NCI-H1930 (cell line): ENCODE measurements around the gene DMD.

Source experiments
- DNase-seq, 2 experiments: peaks; one replicate each; lab custom pipeline; 2025; lab: John Stamatoyannopoulos, UW

Gene DMD

DNA sequence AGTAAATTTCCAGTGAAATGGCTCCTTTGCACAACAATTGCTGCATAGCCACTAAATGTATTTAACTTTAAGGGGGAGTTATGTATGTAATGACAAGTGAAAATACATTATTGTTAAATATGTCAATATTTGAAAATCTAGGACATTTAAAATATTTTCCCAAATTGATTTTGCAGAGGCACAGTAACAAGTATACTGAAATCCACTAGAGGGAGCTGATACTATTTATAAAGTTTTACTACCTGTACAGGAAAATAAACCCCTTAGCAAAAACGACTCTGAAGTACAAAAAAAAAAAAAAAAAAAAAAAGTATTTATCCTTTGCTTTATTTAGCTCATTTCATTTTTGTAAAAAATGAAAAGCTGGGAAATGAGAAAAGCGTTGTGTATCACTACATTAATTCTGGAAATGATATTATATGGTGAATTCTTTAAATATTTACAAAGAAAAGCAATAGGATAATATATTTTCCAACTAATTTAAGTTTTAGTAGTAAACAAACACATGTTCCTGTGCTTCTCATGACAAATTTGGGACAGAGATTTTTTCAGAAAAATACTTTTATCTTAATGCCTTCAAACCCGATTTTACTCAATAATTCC, 727.7 kb downstream of the DMD start:
- DNase-seq, result peak in 1 of 2 experiments; percentile 1

- DNase-seq, result no peak
These were observed 731.3 kb downstream of the DMD start for GRCh38 chrX:32480019-32480418.

GRCh38 chrX:32472364-32472763, 739.0 kb downstream of the DMD start:
- DNase-seq, result no peak

GRCh38 chrX:32455704-32456103, 755.6 kb downstream of the DMD start:
- no peak for DNase-seq

GRCh38 chrX:32451954-32452695, 759.2 kb downstream of the DMD start:
- DNase-seq, result no peak

GRCh38 chrX:32448945-32449344, 762.4 kb downstream of the DMD start:
- DNase-seq, result no peak

GRCh38 chrX:32448320-32448719, 763.0 kb downstream of the DMD start:
- DNase-seq, result no peak

DNA sequence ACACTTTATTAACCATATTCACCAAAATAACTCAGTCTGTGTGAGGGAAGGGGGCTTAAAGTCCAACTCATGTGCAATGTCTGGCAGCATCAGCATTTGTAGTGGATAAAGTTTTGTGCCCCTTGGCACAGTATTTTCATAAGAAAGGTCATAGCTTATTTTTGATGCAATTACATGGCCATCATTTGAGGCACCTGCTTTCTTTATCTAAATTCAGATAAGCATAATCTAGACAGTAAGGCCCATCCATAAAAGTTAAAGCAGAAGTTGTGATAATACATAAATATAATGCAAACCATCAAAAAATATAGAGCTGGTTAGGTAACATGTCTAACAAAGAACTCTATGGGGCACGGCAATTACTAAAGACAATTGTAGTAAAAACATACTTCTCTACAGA, 763.7 kb downstream of the DMD start:
- DNase-seq, result no peak

DNA sequence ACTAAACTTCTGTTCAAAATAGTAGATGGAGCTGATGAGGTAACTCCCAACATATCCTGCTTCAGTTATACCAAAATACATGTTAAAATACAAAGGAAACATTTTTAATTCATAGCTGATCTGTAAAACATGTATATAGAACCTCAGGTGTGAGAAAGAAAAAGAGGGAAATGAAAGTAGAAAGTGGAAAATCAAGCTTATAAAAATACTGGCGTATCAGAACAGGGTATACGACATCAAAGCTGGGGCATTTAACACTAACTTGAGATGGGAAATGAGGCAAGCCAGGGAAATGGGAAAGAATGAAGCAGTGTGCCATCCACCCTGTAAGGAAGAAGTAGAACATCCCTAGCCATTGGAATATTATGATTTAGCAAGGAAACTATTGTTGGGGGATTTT, 767.5 kb downstream of the DMD start:
- DNase-seq, result no peak

- DNase-seq, result no peak
These were observed 790.1 kb downstream of the DMD start for GRCh38 chrX:32421266-32421665.

DNA sequence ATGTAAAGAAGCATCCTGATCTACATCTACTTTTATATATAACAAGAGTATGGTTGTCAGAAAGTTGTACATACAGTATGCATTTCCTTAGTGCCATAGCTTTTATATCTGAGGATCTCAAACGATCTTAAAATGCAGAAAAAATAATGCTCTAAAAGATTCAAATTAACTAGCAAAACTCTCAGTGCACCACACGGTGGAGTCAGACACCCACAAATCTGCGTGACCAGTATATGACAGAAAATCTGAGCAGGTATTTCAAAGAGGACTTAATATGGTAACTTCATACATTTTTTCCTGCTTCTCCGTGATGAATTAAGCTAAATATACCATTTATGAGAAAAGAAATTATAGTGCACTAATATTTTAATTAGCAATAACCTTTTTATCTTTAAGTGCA, 803.0 kb downstream of the DMD start:
- DNase-seq, result no peak

GRCh38 chrX:32397562-32398216, 813.7 kb downstream of the DMD start:
- no peak for DNase-seq

DNA sequence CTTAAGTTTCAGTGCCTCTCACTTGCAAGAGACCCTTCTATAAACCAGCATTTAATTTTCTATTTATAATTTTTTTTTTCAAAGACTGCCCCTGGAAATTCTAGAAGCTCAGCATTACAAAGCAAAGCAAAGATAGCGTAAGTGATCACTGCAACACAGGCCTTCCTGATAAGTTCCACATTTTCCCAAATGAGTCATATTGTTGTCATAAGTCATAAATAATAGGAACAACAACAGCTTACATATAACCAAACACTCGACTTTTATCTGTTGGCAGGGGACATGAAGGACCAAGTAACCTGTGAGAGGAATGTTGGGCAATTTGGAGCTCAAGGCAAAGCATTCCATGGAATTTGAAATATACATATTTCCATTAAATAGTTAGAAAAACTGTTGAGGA, 815.5 kb downstream of the DMD start:
- DNase-seq, result no peak

GRCh38 chrX:32392655-32393054, 818.7 kb downstream of the DMD start:
- DNase-seq, result no peak

DNA sequence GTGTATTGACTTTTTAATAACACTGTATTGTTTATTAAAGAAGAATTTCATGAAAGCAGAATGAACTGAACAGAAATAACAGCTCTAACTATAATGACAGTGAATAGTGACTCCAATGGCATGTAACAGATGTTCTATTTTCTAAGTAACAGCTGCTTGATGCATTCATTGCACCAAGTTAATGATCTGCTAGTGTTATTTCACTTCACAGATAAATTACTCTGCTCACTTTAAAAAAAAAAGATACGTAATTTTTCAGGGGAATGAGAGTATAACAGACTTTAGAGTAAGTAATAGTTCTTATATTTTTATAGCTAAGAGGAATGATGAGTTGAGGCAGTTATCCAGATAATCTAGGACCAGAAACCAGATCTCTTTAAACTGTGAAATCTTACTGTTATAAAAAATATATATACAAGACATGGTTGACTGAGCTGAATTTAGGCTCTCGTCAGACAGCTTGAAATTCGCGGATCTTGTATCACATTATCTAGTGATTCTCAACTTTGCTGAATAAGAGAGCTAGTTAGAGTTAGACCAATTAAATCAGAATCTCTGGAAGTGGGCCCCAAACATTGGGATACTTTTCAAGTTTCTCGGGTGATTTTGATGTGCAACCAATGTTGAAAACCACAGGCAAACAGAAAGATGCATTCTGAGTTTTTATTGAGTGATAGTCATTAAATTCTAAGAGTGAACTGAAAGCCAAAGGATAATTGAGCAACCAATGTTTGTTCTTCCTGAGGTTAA, 840.7 kb downstream of the DMD start:
- DNase-seq, result no peak

- no peak for DNase-seq
These were observed 917.2 kb downstream of the DMD start for GRCh38 chrX:32293962-32294700.

DNA sequence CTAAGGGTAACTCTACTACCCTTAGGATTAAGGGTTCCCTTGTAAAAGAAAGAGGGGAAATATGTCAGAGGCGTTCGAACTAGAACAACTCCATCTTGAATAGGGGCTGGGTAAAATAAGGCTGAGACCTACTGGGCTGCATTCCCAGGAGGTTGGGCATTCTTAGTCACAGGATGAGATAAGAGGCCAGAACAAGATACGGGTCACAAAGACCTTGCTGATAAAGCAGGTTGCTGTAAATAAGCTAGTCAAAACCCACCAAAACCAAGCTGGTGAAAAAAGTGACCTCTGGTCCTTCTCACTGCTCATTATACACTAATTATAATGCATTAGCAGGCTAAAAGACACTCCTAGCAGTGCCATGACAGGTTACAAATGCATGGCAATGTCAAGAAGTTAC, 922.0 kb downstream of the DMD start:
- no peak for DNase-seq

DNA sequence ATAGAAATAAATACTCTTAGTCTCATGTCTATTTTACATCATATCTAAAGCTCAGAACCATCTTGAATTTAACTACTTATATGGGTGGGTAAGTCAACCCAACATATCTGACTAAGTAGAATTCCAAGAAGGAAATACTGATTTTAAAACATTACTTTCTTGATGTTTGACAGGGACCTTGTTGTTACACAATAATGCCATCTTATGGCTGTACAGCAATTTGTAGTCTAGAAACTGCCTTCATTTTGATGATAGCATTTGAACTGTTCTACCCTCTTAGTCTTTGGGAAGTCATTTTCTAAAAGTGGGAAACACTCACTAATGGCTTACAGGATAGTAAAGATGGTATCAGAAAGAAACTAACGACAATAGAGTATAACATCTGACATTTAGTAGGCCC, 929.5 kb downstream of the DMD start:
- DNase-seq, result no peak

GRCh38 chrX:32280921-32281320, 930.4 kb downstream of the DMD start:
- DNase-seq, result no peak

DNA sequence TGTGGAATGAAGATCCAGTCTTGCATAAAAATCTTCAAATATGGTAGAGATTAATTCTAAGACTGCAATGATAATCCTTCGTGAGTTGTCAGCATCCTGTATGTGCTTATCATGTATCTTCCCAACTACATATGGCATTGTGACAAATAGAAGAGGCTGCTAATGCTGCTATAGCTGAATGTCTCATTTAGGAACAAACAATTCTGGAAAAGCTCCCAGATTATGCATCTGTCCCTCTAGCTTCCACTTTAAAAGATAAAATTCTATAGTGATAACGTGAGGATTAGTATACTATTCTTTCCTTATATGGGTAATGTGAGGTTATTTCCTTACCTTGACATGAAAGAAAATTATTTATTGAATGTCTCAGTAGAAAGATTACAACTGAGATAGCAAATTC, 930.9 kb downstream of the DMD start:
- DNase-seq, result no peak

DNA sequence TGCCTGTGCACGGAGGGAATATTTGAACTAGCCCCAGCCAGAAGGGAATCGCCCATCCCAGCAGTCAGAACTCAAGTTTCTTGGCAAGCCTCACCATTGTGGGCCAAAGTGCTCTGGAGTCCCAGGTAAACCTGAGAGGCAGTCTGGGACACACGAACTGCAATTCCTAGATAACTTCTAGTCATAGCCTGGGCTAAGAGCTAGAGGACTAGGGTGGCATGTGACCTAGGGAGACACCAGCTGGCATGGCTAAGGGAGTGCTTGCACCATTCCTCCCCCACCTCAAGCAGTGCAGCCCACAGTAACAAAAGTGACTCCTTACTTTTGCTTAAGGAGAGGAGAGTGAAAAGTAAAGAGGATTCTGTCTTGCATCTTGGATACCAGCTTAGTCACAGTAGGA, 935.2 kb downstream of the DMD start:
- no peak for DNase-seq

- DNase-seq, result no peak
These were observed 941.5 kb downstream of the DMD start for GRCh38 chrX:32269866-32270265.
